ENCODE data around the gene PILRA. TPM values are rescaled to one million over a fixed set of nuclear protein-coding genes. Genes with fewer than 3 reads are reported as not detected.
"Not testable (repeated sequence)": the region's sequence is repeated elsewhere in the genome, so short reads cannot be mapped to it uniquely, and the experiment has no call there.

PILRA gene
- total RNA-seq, 4 donors from 2014 or later, result 2.5 to 10.7 (median 4.7) TPM

DNA sequence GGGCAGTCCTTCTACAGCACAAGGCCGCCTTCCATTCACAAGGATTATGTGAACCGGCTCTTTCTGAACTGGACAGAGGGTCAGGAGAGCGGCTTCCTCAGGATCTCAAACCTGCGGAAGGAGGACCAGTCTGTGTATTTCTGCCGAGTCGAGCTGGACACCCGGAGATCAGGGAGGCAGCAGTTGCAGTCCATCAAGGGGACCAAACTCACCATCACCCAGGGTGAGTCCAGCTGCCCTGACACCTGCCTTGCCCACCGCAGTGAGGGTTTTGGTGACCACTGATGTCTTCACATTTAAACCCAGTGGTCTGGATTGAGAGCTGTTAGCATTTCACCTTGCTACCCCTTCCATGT, 14.5 kb upstream of the PILRA start:
- ATAC-seq, result no peak
- no CpG with 5 or more reads among the region's 8 CpGs for WGBS, 2 donors (ENCODE audit: low coverage in 1 of 2)
- peaks cover 4 to 100% of the 10 kb centered on the region in 2 donors for H3K36me3 ChIP-seq
- no peak overlapping the region for H3K27ac ChIP-seq
- TF ChIP-seq POLR2A (IDR thresholded peaks at IDR 0.05), result no peak
- TF ChIP-seq POLR2AphosphoS5 (IDR thresholded peaks at IDR 0.05), result no peak
- TF ChIP-seq CTCF (IDR thresholded peaks at IDR 0.05), result no peak
- TF ChIP-seq EP300 (IDR thresholded peaks at IDR 0.05), result no peak
- H3K4me3 ChIP-seq, result no peak overlapping the region
- H3K9me3 ChIP-seq, result no peaks in the 10 kb centered on the region
- no peaks in the 10 kb centered on the region for H3K4me1 ChIP-seq
- H3K27me3 ChIP-seq, result no peaks in the 10 kb centered on the region

- H3K36me3 ChIP-seq, result peaks cover 4 to 95% of the 10 kb centered on the region in 2 donors
Observed at GRCh38 chr7:100360135-100360854, 13.0 kb upstream of the PILRA start.

DNA sequence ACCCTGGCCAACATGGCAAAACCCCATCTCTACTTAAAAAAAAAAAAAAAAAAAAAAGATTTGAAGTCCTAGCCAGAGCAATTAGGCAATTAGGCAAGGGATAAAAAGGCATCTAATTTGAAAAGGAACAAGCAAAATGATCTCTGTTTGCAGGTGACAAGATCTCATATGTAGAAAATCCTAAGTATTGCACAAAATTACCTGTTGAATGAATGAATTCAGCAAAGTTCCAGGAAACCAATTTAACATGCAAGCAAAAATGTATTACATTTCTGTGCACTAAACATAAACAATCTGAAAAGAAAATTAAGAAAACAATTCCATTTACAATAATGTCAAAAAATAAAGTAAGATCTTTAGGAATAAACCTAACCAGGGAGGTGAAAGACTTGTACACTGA, 10.2 kb upstream of the PILRA start:
- H3K36me3 ChIP-seq, result peaks cover 4 to 86% of the 10 kb centered on the region in 2 donors
- H3K27me3 ChIP-seq, result no peaks in the 10 kb centered on the region
- no peaks in the 10 kb centered on the region for H3K4me1 ChIP-seq
- H3K4me3 ChIP-seq, result no peak overlapping the region
- TF ChIP-seq POLR2AphosphoS5 (IDR thresholded peaks at IDR 0.05), result no peak
- no peak for TF ChIP-seq CTCF (IDR thresholded peaks at IDR 0.05)
- TF ChIP-seq POLR2A (IDR thresholded peaks at IDR 0.05), result no peak
- TF ChIP-seq EP300 (IDR thresholded peaks at IDR 0.05), result no peak
- H3K27ac ChIP-seq, result no peak overlapping the region
- no peak for ATAC-seq
- no peaks in the 10 kb centered on the region for H3K9me3 ChIP-seq

More at GRCh38 chr7:100360135-100360854, 13.0 kb upstream of the PILRA start:
- no peaks in the 10 kb centered on the region for H3K4me1 ChIP-seq
- no peaks in the 10 kb centered on the region for H3K27me3 ChIP-seq
- H3K9me3 ChIP-seq, result no peaks in the 10 kb centered on the region
- 86 to 91% methylated on average over 2 to 3 of the region's 3 CpGs for whole genome bisulfite sequencing, 2 donors (ENCODE audit: low coverage in 1 of 2)
- TF ChIP-seq POLR2A (IDR thresholded peaks at IDR 0.05) (no peak), POLR2AphosphoS5 (IDR thresholded peaks at IDR 0.05) (no peak), EP300 (IDR thresholded peaks at IDR 0.05) (no peak), CTCF (IDR thresholded peaks at IDR 0.05) (no peak)
- H3K27ac ChIP-seq, result no peak overlapping the region
- no peak overlapping the region for H3K4me3 ChIP-seq
- no peak for ATAC-seq

- H3K27ac ChIP-seq, H3K4me1 ChIP-seq, ATAC-seq, H3K4me3 ChIP-seq, H3K9me3 ChIP-seq, H3K27me3 ChIP-seq: not testable (repeated sequence)
- 94 to 95% methylated on average over 4 to 6 of the region's 7 CpGs for WGBS, 2 donors (ENCODE audit: low coverage in 1 of 2)
- peaks cover 4 to 86% of the 10 kb centered on the region in 2 donors for H3K36me3 ChIP-seq
Observed at GRCh38 chr7:100363797-100364196, 9.5 kb upstream of the PILRA start.

DNA sequence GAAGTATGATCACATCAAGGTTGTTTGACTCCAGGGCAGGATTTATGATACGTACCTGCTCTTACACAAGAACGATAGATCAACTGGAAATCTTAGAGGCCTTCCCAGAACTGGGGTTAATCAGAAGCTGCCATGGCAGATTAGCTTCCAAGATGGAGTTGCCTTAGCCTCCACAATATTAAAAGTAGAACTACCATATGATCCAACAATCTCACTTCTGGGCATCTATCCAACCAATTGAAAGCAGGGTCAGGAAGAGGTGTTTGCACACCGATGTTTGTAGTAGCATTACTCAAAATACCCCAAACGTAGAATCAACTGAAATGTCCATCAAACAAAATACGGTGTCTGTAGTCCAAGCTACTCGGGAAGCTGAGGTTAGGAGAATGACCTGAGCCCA, 8.8 kb upstream of the PILRA start:
- Histone ChIP-seq H3K4me3 (no peak overlapping the region), H3K27ac (no peak overlapping the region), H3K9me3 (no peaks in the 10 kb centered on the region), H3K4me1 (no peaks in the 10 kb centered on the region), H3K36me3 (peaks cover under 1 to 84% of the 10 kb centered on the region in 2 donors), H3K27me3 (no peaks in the 10 kb centered on the region)
- WGBS, 2 donors (ENCODE audit: low coverage in 1 of 2), result 83 to 87% methylated on average over 1 to 4 of the region's 6 CpGs
- no peak for TF ChIP-seq POLR2A (IDR thresholded peaks at IDR 0.05)
- ATAC-seq, result no peak

DNA sequence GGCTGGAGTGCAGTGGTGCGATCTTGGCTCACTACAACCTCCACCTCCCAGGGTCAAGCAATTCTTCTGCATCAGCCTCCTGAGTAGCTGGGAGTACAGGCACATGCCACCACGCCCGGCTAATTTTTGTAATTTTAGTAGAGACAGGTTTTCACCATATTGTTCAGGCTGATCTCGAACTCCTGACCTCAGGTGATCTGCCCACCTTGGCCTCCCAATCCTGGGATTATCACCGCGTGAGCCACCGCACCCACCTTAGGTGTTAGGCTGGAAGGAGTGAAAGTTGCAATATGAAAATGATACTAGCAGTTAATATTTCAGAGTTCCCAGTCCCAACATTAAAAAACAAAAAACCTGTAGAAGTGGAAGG, 7.3 kb upstream of the PILRA start:
- H3K9me3 ChIP-seq, H3K27ac ChIP-seq, ATAC-seq, H3K27me3 ChIP-seq, H3K4me3 ChIP-seq, H3K4me1 ChIP-seq: not testable (repeated sequence)
- 97 to 100% methylated on average over 1 to 5 of the region's 7 CpGs for WGBS, 2 donors (ENCODE audit: low coverage in 1 of 2)
- H3K36me3 ChIP-seq, result peaks cover 0 to 69% of the 10 kb centered on the region in 2 donors

All from gastroesophageal sphincter (tissue), 4 donors.